ENCODE measurements around the gene COX7B2.

The COX7B2 gene

DNA sequence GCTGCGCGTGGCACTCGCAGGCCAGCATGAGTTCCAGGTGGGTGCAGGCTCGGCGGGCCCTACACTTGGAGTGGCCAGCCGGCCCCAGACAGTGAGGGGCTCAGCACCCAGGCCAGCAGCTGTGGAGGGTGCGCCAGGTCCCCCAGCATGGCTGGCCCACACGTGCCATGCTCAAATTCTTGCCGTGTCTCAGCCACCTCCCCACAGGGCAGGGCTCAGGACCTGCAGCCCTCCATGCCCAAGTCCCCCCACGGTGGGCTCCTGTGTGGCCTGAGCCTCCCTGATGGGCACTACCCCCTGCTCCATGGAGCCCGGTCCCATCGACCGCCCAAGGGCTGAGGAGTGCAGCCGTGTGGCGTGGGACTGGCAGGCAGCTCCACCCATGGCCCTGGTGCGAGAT lies 210.2 kb downstream of the COX7B2 start:
- DNase-seq = no peak
